ENCODE data around the gene TRIO.

Gene TRIO

GRCh38 chr5:14442536-14442935 lies 299.4 kb downstream of the TRIO start:
- Histone ChIP-seq H3K4me3 (ENCODE audit: insufficient read depth, low read length, poor library complexity, severe bottlenecking) (no peak overlapping the region), H3K79me2 (ENCODE audit: insufficient read depth, low read length) (no peaks in the 10 kb centered on the region), H3F3A (ENCODE audit: insufficient read depth) (no peaks in the 10 kb centered on the region), H3K36me3 (ENCODE audit: low read length) (no peaks in the 10 kb centered on the region), H3K27me3 (ENCODE audit: low read length) (no peaks in the 10 kb centered on the region), H2AFZ (ENCODE audit: low read depth, low read length, severe bottlenecking) (no peak overlapping the region), H3K27ac (ENCODE audit: low read depth, low read length) (no peak overlapping the region), H3K4me2 (ENCODE audit: low read depth, low read length, poor library complexity, severe bottlenecking) (no peak overlapping the region), H3K9me2 (replicated peaks; ENCODE audit: insufficient read depth, low read length) (no peaks in the 10 kb centered on the region), H3K9me3 (ENCODE audit: insufficient read depth, low read length) (no peaks in the 10 kb centered on the region), H3K9ac (ENCODE audit: low read length) (no peak overlapping the region), H4K20me1 (ENCODE audit: low read depth, low read length) (no peaks in the 10 kb centered on the region)
- TF ChIP-seq EZH2phosphoT487 (conservative IDR thresholded peaks at IDR 0.05; ENCODE audit: low read length) = no peak
- no peak for TF ChIP-seq CTCF (IDR thresholded peaks at IDR 0.05; ENCODE audit: insufficient read depth, low read length, poor library complexity, severe bottlenecking)

- Histone ChIP-seq H4K20me1 (ENCODE audit: low read depth, low read length) (no peaks in the 10 kb centered on the region), H3K79me2 (ENCODE audit: insufficient read depth, low read length) (no peaks in the 10 kb centered on the region), H3K9me2 (replicated peaks; ENCODE audit: insufficient read depth, low read length) (no peaks in the 10 kb centered on the region), H3K9me3 (ENCODE audit: insufficient read depth, low read length) (no peaks in the 10 kb centered on the region), H3K27ac (ENCODE audit: low read depth, low read length) (no peak overlapping the region), H2AFZ (ENCODE audit: low read depth, low read length, severe bottlenecking) (no peak overlapping the region), H3K36me3 (ENCODE audit: low read length) (no peaks in the 10 kb centered on the region), H3K9ac (ENCODE audit: low read length) (no peak overlapping the region), H3K4me2 (ENCODE audit: low read depth, low read length, poor library complexity, severe bottlenecking) (no peak overlapping the region), H3K4me3 (ENCODE audit: insufficient read depth, low read length, poor library complexity, severe bottlenecking) (no peak overlapping the region), H3K27me3 (ENCODE audit: low read length) (no peaks in the 10 kb centered on the region), H3F3A (ENCODE audit: insufficient read depth) (no peaks in the 10 kb centered on the region)
- TF ChIP-seq CTCF (IDR thresholded peaks at IDR 0.05; ENCODE audit: insufficient read depth, low read length, poor library complexity, severe bottlenecking) (no peak), EZH2phosphoT487 (conservative IDR thresholded peaks at IDR 0.05; ENCODE audit: low read length) (no peak)
Observed at GRCh38 chr5:14443671-14444093, 300.5 kb downstream of the TRIO start.

GRCh38 chr5:14444161-14444560 lies 301.0 kb downstream of the TRIO start:
- Histone ChIP-seq H3K79me2 (ENCODE audit: insufficient read depth, low read length) (no peaks in the 10 kb centered on the region), H3K36me3 (ENCODE audit: low read length) (no peaks in the 10 kb centered on the region), H3K9ac (ENCODE audit: low read length) (no peak overlapping the region), H3K9me3 (ENCODE audit: insufficient read depth, low read length) (no peaks in the 10 kb centered on the region), H3K27me3 (ENCODE audit: low read length) (no peaks in the 10 kb centered on the region), H3K9me2 (replicated peaks; ENCODE audit: insufficient read depth, low read length) (no peaks in the 10 kb centered on the region), H4K20me1 (ENCODE audit: low read depth, low read length) (no peaks in the 10 kb centered on the region), H2AFZ (ENCODE audit: low read depth, low read length, severe bottlenecking) (no peak overlapping the region), H3K27ac (ENCODE audit: low read depth, low read length) (no peak overlapping the region), H3K4me3 (ENCODE audit: insufficient read depth, low read length, poor library complexity, severe bottlenecking) (no peak overlapping the region), H3F3A (ENCODE audit: insufficient read depth) (no peaks in the 10 kb centered on the region), H3K4me2 (ENCODE audit: low read depth, low read length, poor library complexity, severe bottlenecking) (no peak overlapping the region)
- no peak for TF ChIP-seq CTCF (IDR thresholded peaks at IDR 0.05; ENCODE audit: insufficient read depth, low read length, poor library complexity, severe bottlenecking)
- no peak for TF ChIP-seq EZH2phosphoT487 (conservative IDR thresholded peaks at IDR 0.05; ENCODE audit: low read length)
